DND-41 (cell line): Measurements from ENCODE around the gene CACNB4.

Experiments used
- CTCF ChIP-seq: IDR thresholded peaks from 2 replicates; pipeline ENCODE4 v1.5.1; 2012; ENCODE audit warnings: borderline replicate concordance, low read length, moderate library complexity, mild to moderate bottlenecking; ENCODE audit not compliant: poor library complexity, severe bottlenecking; ENCODE audit errors: extremely low read depth
- EZH2 ChIP-seq: IDR thresholded peaks from 3 replicates; pipeline ENCODE4 v1.6.1; 2012; ENCODE audit warnings: borderline replicate concordance, low read depth, mild to moderate bottlenecking, moderate library complexity, low read length, inconsistent platforms; ENCODE audit not compliant: severe bottlenecking

GRCh38 chr2:151943461-151943860 is 155.4 kb downstream of the CACNB4 start:
- TF ChIP-seq CTCF = no peak
- no peak for TF ChIP-seq EZH2
